Natural killer cell (primary cell): ENCODE results near the gene BANF2. TPM values are rescaled to one million over a fixed set of nuclear protein-coding genes. Genes with fewer than 3 reads are reported as not detected.

Experiments used
- ATAC-seq, 3 donors: fragments of 150-1000 bp in 2 of 3; fragments of 200-7000 bp in 1 of 3; cut with Tn5 transposase; 1 replicate in 1 of 3; 2 replicates in 2 of 3; pipeline ENCODE4 v1.10.0; 2021; ENCODE audit warnings: mild to moderate bottlenecking in 2 of 3, moderate library complexity in 2 of 3
- DNase-seq, 2 donors: peaks; one replicate each; pipeline versions ENCODE4 v3.0.0 to v3.0.0-alpha.2; 2013 to 2021; ENCODE audit warnings: mixed read lengths in 1 of 2
- H3K27ac ChIP-seq: one replicate; pipeline ENCODE4 v1.5.1; 2013; ENCODE audit warnings: mild to moderate bottlenecking, low read length
- H3K27me3 ChIP-seq: one replicate; pipeline ENCODE4 v1.6.1; 2013; ENCODE audit warnings: low read length; ENCODE audit not compliant: control insufficient read depth, insufficient read depth
- H3K36me3 ChIP-seq: one replicate; pipeline ENCODE4 v1.6.1; 2013; ENCODE audit warnings: low read length; ENCODE audit not compliant: control insufficient read depth, insufficient read depth
- H3K4me1 ChIP-seq: one replicate; pipeline ENCODE4 v1.6.1; 2013; ENCODE audit warnings: low read length; ENCODE audit not compliant: control insufficient read depth, insufficient read depth
- H3K4me3 ChIP-seq: one replicate; pipeline ENCODE4 v1.5.1; 2013; ENCODE audit warnings: low read length
- H3K9me3 ChIP-seq: one replicate; pipeline ENCODE4 v1.6.1; 2013; ENCODE audit warnings: low read length; ENCODE audit not compliant: control insufficient read depth, insufficient read depth
- H3K27ac Mint-ChIP-seq, 2 donors: one replicate each; pipeline ENCODE4 v1.8.0; 2022; ENCODE audit warnings: mild to moderate bottlenecking in 2 of 2, mixed read lengths in 2 of 2, moderate library complexity in 1 of 2
- H3K27me3 Mint-ChIP-seq, 2 donors: one replicate each; pipeline ENCODE4 v1.8.0; 2022; ENCODE audit warnings: low read depth in 2 of 2, mixed read lengths in 2 of 2
- H3K36me3 Mint-ChIP-seq: one replicate; pipeline ENCODE4 v1.8.0; 2022; ENCODE audit warnings: mixed read lengths
- H3K4me1 Mint-ChIP-seq, 2 donors: one replicate each; pipeline ENCODE4 v1.8.0; 2022; ENCODE audit warnings: mixed read lengths in 2 of 2
- H3K4me3 Mint-ChIP-seq: one replicate; pipeline ENCODE4 v1.8.0; 2022; ENCODE audit warnings: mild to moderate bottlenecking, moderate library complexity, mixed read lengths
- H3K9me3 Mint-ChIP-seq, 2 donors: one replicate each; pipeline ENCODE4 v1.8.0; 2022; ENCODE audit warnings: mixed read lengths in 2 of 2
- CTCF ChIP-seq: fragments of 200-600 bp; IDR thresholded peaks from one replicate; pipeline ENCODE4 v1.8.0; 2022; ENCODE audit warnings: antibody characterized with exemption
- WGBS: methylation state at CpG from one replicate; pipeline ENCODE4 v1.1.7; 2013; ENCODE audit warnings: missing lambda C conversion rate; ENCODE audit not compliant: insufficient coverage; 5-methylcytosine and 5-hydroxymethylcytosine counted together
- intact Hi-C: fragments of 100-400 bp; cut with micrococcal nuclease; formaldehyde crosslinking; loops from one replicate; pipeline ENCODE4 v1.14.2; 2022
- total RNA-seq, 4 donors: library from RNA; stranded (reverse); fragments of 120-200 nt in 1 of 4; gene quantifications; one replicate each; pipeline versions ENCODE4 v1.2.3 to v1.2.4, GENCODE V29; 2013 to 2022

Gene BANF2
- total RNA-seq, 3 donors from 2014 or later (not counting 1 experiment from before 2014, with no cell fraction given) = not detected

- Histone ChIP-seq H3K27ac (no peak overlapping the region), H3K4me3 (no peak overlapping the region), H3K9me3 (no peaks in the 10 kb centered on the region), H3K36me3 (peaks cover 11% of the 10 kb centered on the region), H3K4me1 (peaks cover 20% of the 10 kb centered on the region), H3K27me3 (no peaks in the 10 kb centered on the region)
- peaks cover 47 to 60% of the 10 kb centered on the region in 2 donors for H3K4me1 Mint-ChIP-seq
- ATAC-seq (no peak), DNase-seq (no peak)
- no peak for TF ChIP-seq CTCF
- peak overlapping the region in 1 of 2 donors; percentile 58 for H3K27ac Mint-ChIP-seq
- H3K27me3 Mint-ChIP-seq = no peaks in the 10 kb centered on the region
- WGBS = 100% methylated on average over 4 of the region's 4 CpGs
- intact Hi-C loops = no loop called here
- H3K36me3 Mint-ChIP-seq = no peaks in the 10 kb centered on the region
- H3K9me3 Mint-ChIP-seq = no peaks in the 10 kb centered on the region
- no peak overlapping the region for H3K4me3 Mint-ChIP-seq
These were observed 23.4 kb upstream of the BANF2 start for GRCh38 chr20:17676378-17676759.

GRCh38 chr20:17676942-17677341, 22.8 kb upstream of the BANF2 start:
- H3K36me3 ChIP-seq = peaks cover 11% of the 10 kb centered on the region
- Mint-ChIP-seq H3K9me3 (no peaks in the 10 kb centered on the region), H3K27ac (no peak overlapping the region), H3K36me3 (no peaks in the 10 kb centered on the region), H3K4me3 (no peak overlapping the region), H3K4me1 (peaks cover 42 to 54% of the 10 kb centered on the region in 2 donors), H3K27me3 (no peaks in the 10 kb centered on the region)
- TF ChIP-seq CTCF = no peak
- WGBS = 100% methylated on average over 2 of the region's 2 CpGs
- DNase-seq (no peak), ATAC-seq (no peak)
- H3K27me3 ChIP-seq = no peaks in the 10 kb centered on the region
- intact Hi-C loops = no loop called here
- H3K4me3 ChIP-seq = no peak overlapping the region
- H3K4me1 ChIP-seq = peaks cover 15% of the 10 kb centered on the region
- no peaks in the 10 kb centered on the region for H3K9me3 ChIP-seq
- no peak overlapping the region for H3K27ac ChIP-seq

- WGBS = 81% methylated on average over 2 of the region's 2 CpGs
- Histone ChIP-seq H3K9me3 (no peaks in the 10 kb centered on the region), H3K4me1 (peaks cover 19% of the 10 kb centered on the region), H3K27me3 (no peaks in the 10 kb centered on the region), H3K27ac (no peak overlapping the region), H3K4me3 (no peak overlapping the region), H3K36me3 (peaks cover 11% of the 10 kb centered on the region)
- Mint-ChIP-seq H3K27me3 (no peaks in the 10 kb centered on the region), H3K9me3 (no peaks in the 10 kb centered on the region), H3K36me3 (no peaks in the 10 kb centered on the region), H3K27ac (peak overlapping the region; percentile 22 to 90), H3K4me1 (peaks cover 50 to 51% of the 10 kb centered on the region in 2 donors), H3K4me3 (no peak overlapping the region)
- ATAC-seq (no peak), DNase-seq (no peak)
- TF ChIP-seq CTCF = no peak
- intact Hi-C loops = no loop called here
These were observed 21.5 kb upstream of the BANF2 start for GRCh38 chr20:17678295-17678694.

- H3K27ac Mint-ChIP-seq = peak overlapping the region; percentile 90
- no peak overlapping the region for H3K4me3 Mint-ChIP-seq
- no peak for TF ChIP-seq CTCF
- peaks cover 47% of the 10 kb centered on the region in 2 donors for H3K4me1 Mint-ChIP-seq
- 100% methylated on average over 3 of the region's 3 CpGs for WGBS
- no peaks in the 10 kb centered on the region for H3K27me3 ChIP-seq
- no peaks in the 10 kb centered on the region for H3K36me3 Mint-ChIP-seq
- no peak for DNase-seq
- H3K27me3 Mint-ChIP-seq = peaks cover 0 to 5% of the 10 kb centered on the region in 2 donors
- no peak overlapping the region for H3K4me3 ChIP-seq
- H3K27ac ChIP-seq = no peak overlapping the region
- no peak for ATAC-seq
- H3K36me3 ChIP-seq = peaks cover 11% of the 10 kb centered on the region
- no peaks in the 10 kb centered on the region for H3K9me3 Mint-ChIP-seq
- peaks cover 19% of the 10 kb centered on the region for H3K4me1 ChIP-seq
- H3K9me3 ChIP-seq = no peaks in the 10 kb centered on the region
- intact Hi-C loops = no loop called here
These were observed 20.9 kb upstream of the BANF2 start for GRCh38 chr20:17678886-17679285.
